ENCODE results near the gene ZFPL1.
"Not testable (repeated sequence)": the region's sequence is repeated elsewhere in the genome, so short reads cannot be mapped to it uniquely, and the experiment has no call there.

The ZFPL1 gene

GRCh38 chr11:65115361-65116082 is 31.5 kb downstream of the ZFPL1 start:
- no peak for DNase-seq

DNA sequence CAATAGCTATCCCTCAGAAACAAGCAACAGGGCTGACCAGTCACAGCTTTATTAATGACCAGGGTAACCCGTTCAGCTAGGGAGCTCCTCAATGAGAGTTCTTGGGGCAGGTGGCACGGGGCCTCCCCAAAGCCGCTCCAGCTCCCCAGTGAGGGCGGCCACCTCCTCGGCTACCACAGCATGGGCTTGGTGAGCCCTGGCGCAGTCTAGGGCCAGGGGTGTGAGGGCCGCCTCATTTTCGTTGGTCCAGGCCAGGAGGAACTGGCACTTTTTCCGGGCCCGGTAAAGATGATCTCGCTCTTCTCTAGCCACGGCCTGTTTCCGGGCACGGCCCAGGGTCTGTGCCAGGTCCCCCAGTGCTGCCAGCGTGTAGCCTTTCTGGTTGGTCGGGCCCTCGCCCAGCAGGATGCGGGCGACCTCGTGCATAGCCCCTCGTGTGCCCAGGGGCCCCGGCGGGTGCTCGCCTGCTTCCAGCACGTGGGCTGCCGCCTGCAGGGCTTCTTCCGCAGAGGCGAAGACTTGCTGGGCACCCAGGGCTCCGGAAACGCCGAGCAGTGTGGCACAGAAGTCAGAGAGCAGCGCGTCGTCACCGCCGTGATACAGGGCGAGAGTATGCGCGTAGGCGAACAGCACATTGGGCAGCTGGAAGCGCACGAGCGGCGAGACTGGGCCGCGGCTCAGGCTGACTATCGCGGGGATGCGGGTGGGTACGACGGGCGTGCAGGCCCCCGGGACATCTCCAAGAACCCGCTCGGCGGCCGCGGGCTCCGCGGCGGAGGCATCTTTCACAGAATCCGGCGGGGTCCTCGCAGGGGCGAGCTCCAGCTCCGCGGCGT is 32.6 kb downstream of the ZFPL1 start:
- DNase-seq = no peak

DNA sequence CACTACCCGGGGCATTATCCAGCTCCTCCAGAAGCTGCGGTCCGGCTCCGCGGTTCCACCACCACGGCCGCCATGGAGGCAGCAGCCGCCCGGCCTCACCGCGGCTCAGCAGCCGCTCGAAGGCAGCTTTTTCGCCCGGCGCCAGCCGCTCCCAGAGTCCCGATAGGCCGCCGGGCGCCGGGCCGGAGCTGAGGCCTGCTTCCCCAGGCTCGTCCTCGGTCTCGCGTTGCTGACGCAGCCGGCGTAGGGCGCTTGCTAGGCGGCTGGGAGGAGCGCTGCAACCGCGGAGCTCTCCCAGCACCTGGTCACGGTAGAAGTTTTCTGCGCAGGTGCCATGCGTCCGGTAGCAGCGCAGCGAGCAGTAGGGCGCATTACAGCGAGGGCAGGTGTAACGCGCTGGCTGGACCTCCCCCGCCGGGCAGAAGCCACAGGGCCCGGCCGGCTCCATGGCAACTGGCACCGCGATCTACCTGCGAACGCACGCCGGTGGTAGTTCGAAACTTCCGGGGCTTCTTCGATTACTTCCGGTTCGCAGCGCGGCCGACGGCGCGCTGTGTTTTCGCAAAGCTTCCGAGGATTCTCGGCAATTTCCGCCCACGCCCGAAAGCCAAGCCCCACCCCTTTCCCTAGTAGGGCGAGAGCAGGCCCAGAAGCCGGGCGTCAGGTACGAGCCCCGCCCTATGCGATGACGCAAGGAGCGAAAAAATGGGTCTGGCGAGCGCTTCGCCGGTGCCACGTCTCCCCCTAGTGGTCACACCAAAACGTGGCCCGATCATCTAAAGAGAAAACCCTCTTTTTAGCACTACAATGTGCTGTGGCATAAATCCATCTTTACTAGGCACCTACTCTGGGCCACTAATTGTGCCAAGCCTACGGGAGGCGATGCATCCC is 33.4 kb downstream of the ZFPL1 start, which contains the start of gene ZNHIT2:
ZNHIT2 (minus strand) TSS at position 496 of the 891 bp plus-strand sequence; CDS start at position 448, 48 bp downstream.
- peak; percentile 97 to 98 for DNase-seq

- DNase-seq = no peak
These were observed 34.2 kb downstream of the ZFPL1 start for GRCh38 chr11:65118097-65118837.

GRCh38 chr11:65118891-65119669 is 35.1 kb downstream of the ZFPL1 start:
- DNase-seq = not testable (repeated sequence)

GRCh38 chr11:65119670-65119995 is 35.6 kb downstream of the ZFPL1 start:
- no peak for DNase-seq

DNA sequence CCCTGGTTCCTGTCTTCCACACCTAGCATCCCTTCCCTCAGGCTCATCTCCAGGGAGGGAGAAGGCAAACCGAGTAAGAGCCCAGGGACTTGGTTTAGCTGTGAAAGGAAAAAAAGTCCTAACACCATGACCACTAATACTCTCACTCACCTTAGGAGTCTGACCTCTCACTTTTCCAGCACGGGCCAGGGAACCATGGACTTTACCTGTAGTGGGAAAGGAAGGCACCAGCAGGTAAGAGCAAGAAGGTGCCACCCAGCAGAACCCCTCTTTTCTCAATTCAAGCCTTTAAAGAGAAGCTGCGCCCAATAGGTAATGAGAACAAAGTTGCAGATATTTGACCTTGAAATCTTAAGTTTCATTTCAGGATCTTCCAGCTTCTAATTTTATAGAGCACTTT is 36.8 kb downstream of the ZFPL1 start:
- DNase-seq = no peak

GRCh38 chr11:65121447-65121864 is 37.4 kb downstream of the ZFPL1 start:
- DNase-seq = no peak

DNA sequence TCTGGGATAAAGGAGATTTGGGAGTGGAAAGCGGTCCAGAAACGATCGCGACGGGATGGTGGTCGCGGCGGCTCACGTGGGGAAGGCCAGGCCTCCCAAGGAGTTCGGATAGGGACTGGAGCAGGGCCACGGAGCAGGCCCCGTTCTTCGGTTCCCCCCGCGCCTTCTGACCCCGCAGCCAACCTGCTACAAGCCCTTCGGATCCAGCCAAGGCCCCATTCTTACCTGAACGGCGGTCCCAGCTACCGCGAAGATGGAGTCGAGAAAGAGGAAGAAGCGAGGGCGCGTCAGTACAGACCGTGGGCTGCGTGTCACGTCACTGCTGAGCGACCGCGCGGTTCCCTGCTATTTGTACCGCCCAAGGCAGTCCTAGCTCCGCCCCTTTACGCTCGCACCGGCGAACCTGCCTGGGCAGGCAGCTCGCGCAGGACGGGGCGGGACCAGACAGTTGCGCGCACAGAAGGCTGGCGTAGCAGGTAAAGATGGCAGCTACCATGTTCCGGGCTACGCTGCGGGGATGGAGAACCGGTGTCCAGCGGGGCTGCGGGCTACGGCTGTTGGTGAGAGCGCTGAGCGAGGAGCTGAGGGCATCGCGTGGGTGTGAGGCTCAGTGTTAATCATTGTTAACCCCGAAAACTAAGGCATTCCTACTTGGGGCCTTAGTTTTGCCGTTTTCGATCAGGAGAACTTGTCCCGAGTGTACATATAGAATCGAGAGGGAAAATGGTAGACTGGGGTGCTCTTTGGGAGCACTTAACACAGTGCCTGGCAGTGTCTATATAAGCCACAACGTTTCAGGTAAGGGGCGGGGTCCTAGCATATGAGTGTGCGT is 38.1 kb downstream of the ZFPL1 start, which contains the start of the genes FAU and MRPL49:
FAU (minus strand) TSS at position 270 of the 832 bp plus-strand sequence. CDS start 321 bp downstream, outside the sequence.
MRPL49 (plus strand) TSS at position 457 of the 832 bp plus-strand sequence; CDS start at position 483, 26 bp downstream.
- DNase-seq = peak; percentile 91 to 93

- no peak for DNase-seq
These were observed 40.6 kb downstream of the ZFPL1 start for GRCh38 chr11:65124480-65125196.

- DNase-seq = no peak
These were observed 41.4 kb downstream of the ZFPL1 start for GRCh38 chr11:65125197-65126056.

DNA sequence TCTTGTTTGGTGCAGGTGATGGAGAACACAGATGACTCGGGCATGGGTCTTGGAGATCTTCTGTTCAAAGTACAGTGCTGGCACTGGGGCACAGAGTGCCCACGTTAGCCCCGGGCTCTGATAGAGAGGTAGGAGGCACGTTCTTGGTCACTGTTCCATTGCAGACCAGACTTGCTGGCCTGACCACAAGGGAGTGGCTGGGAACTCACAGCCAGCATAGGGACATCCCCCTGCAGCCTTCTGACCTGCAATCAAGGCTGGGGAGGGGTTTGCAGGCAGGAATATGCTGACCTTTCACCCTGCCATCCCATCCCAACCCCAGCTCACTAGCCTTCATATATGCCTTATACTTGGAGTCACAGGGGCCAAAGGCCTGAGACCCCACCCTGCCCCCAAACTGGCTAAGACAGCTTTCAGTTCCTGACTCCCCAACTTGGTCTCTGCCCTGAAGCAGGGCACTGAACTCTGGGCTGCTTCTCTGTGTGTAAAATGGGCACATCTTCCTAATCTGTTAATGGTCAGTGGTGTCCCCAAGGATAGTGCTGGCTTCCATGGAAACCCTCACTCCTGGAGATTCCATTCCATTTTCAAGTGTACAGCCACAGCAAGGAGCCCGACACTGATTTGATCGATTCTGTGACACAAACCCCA is 42.7 kb downstream of the ZFPL1 start:
- DNase-seq = no peak

DNA sequence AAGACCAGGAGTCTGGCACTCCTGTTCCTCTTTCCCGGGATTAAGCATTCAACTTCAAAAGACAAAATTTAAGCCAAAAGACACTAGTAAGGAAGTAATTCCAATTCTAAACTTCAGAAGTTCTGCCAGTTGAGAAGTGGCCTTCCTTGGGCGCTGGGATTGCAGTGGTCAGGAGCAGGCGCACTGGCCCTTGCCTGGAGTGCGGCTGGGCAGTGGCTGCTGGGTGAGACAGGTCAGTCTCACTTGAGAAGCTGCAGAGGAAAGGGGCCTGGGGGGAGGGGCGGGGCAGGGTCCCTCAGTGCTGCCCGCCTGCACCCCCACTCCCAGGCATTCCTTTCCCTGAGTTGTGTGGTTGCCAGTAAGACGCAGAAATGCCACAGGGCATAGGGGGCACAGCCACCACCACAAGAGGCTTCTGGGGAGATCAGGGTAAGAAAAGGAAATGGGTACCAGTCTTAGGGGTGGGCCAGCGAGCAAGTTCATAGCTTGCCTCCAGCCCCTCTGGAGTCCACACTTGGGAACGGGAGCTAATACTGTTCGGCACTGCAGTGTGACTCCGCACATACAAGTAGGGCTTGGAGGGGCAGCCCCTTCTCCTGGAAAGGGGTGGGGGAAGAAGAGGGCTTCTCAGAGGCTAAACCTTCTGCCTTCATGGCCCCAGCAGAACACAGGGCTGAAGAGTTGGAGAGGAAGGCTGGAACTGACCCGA is 43.6 kb downstream of the ZFPL1 start:
- DNase-seq = no peak

DNA sequence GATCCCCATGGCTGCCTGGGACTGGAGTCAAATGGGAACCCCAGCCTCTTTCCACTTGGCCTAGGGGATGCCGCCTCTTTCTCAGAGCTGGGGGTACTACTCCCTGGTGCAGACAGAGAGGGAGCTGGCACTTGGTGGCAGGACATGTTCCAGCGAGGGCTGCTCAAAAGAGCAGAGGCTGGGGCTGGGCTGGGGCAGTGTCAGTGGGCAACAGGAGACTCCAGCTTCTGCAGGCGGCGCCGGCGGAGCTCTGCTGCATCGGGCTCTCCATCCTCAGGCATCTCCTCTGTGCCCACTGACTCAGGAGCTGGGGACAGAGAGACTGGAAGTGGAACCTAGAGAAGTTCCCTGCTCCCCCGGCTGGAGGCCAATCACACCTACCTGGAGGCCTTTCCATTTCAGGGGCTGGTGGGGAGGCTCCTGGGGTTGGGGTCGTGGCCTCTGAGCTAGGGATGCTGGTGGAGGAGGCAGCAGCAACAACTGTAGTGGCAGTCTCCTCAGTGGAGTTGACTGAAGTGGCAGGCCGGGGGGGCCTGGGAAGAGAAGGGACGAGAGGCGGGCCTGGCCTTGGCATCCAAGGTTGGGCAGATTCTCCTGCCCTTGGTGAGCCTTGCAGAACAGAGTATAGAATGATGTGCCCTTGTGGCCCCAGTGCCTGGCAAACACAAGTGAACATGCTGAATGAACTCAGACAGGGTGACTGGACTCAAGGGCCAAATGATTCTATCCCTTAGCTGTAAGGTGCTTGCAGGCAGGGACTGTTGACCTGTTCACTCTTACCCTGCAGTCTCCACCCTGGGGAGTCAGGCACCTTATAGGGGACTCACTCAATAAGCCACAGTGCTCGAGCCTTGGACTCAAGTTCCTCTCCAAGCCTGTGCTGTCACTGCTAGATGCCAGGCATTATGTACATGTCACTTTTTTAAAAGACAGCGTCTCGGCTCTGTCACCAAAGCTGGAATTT is 44.4 kb downstream of the ZFPL1 start:
- DNase-seq = no peak

- no peak for DNase-seq
These were observed 45.8 kb downstream of the ZFPL1 start for GRCh38 chr11:65129649-65130441.
